GM23338 (cell line): ENCODE results near the gene EP300. TPM values are rescaled to one million over a fixed set of nuclear protein-coding genes. Genes with fewer than 3 reads are reported as not detected.

Experiments
- ATAC-seq: fragments of 200-7000 bp; cut with Tn5 transposase; 3 replicates; pipeline ENCODE4 v1.9.1; 2020
- DNase-seq: peaks from one replicate; pipeline ENCODE4 v3.0.0-alpha.2; 2015; ENCODE audit warnings: low spot score
- H2AFZ ChIP-seq: fragments of 200-600 bp; sonication (generic); 2 replicates; pipeline ENCODE4 v1.8.0; 2016; ENCODE audit warnings: antibody characterized with exemption, mild to moderate bottlenecking, moderate library complexity
- H3F3A ChIP-seq: fragments of 200-600 bp; sonication (generic); replicated peaks from 2 replicates; pipeline ENCODE4 v1.8.0; 2017; ENCODE audit warnings: antibody characterized with exemption, mixed run types, low read depth
- H3K27ac ChIP-seq: fragments of 200-600 bp; sonication (generic); 2 replicates; pipeline ENCODE4 v1.6.1; 2016; ENCODE audit warnings: low read depth
- H3K27me3 ChIP-seq: fragments of 200-600 bp; sonication (generic); 2 replicates; pipeline ENCODE4 v1.8.0; 2016; ENCODE audit warnings: mild to moderate bottlenecking, mixed run types, moderate library complexity; ENCODE audit not compliant: insufficient read depth
- H3K36me3 ChIP-seq: fragments of 200-600 bp; sonication (generic); 2 replicates; pipeline ENCODE4 v1.8.0; 2016; ENCODE audit warnings: mild to moderate bottlenecking; ENCODE audit not compliant: insufficient read depth
- H3K4me1 ChIP-seq: fragments of 200-600 bp; sonication (generic); 2 replicates; pipeline ENCODE4 v1.8.0; 2016; ENCODE audit warnings: mild to moderate bottlenecking, moderate library complexity; ENCODE audit not compliant: insufficient read depth
- H3K4me2 ChIP-seq: fragments of 200-600 bp; sonication (generic); 2 replicates; pipeline ENCODE4 v1.7.1; 2017; ENCODE audit warnings: mixed run types
- H3K4me3 ChIP-seq: fragments of 200-600 bp; sonication (generic); 2 replicates; pipeline ENCODE4 v1.6.1; 2016; ENCODE audit warnings: mixed run types
- H3K79me2 ChIP-seq: fragments of 200-600 bp; sonication (generic); replicated peaks from 2 replicates; pipeline ENCODE4 v1.8.0; 2017; ENCODE audit warnings: mild to moderate bottlenecking; ENCODE audit not compliant: insufficient read depth
- H3K9me2 ChIP-seq: fragments of 200-600 bp; sonication (generic); 2 replicates; pipeline ENCODE4 v1.8.0; 2017; ENCODE audit not compliant: insufficient read depth
- H4K20me1 ChIP-seq: fragments of 200-600 bp; sonication (generic); replicated peaks from 2 replicates; pipeline ENCODE4 v1.8.0; 2017; ENCODE audit warnings: mild to moderate bottlenecking; ENCODE audit not compliant: insufficient read depth
- H3K27ac Mint-ChIP-seq: 2 replicates; pipeline ENCODE4 v1.8.0; 2020; ENCODE audit warnings: inconsistent platforms, mild to moderate bottlenecking, moderate library complexity, mixed read lengths
- H3K27me3 Mint-ChIP-seq: 3 replicates; pipeline ENCODE4 v1.8.0; 2022; ENCODE audit warnings: low read depth, mild to moderate bottlenecking, moderate library complexity, mixed read lengths, inconsistent platforms; ENCODE audit not compliant: insufficient read depth, poor library complexity
- H3K36me3 Mint-ChIP-seq: 3 replicates; pipeline ENCODE4 v1.8.0; 2021; ENCODE audit warnings: low read depth, mild to moderate bottlenecking, inconsistent platforms, moderate library complexity, mixed read lengths
- H3K4me1 Mint-ChIP-seq: 3 replicates; pipeline ENCODE4 v1.8.0; 2020; ENCODE audit warnings: mild to moderate bottlenecking, inconsistent platforms, mixed read lengths
- H3K4me3 Mint-ChIP-seq: 3 replicates; pipeline ENCODE4 v1.8.0; 2021; ENCODE audit warnings: moderate library complexity, mild to moderate bottlenecking, inconsistent platforms, mixed read lengths
- H3K9me3 Mint-ChIP-seq: 3 replicates; pipeline ENCODE4 v1.8.0; 2020; ENCODE audit warnings: moderate library complexity, mild to moderate bottlenecking, inconsistent platforms, mixed read lengths
- EZH2 ChIP-seq: fragments of 200-600 bp; sonication (generic); IDR thresholded peaks from one replicate; pipeline ENCODE4 v1.8.0; 2017; ENCODE audit warnings: antibody characterized with exemption, mild to moderate bottlenecking, low read depth; ENCODE audit not compliant: unreplicated experiment
- EZH2phosphoT487 ChIP-seq: fragments of 200-600 bp; sonication (generic); IDR thresholded peaks from one replicate; pipeline ENCODE4 v1.8.1; 2018; ENCODE audit warnings: antibody characterized with exemption; ENCODE audit not compliant: unreplicated experiment
- JUNB ChIP-seq: IDR thresholded peaks from one replicate; pipeline ENCODE4 v1.6.1; 2016; ENCODE audit warnings: antibody characterized with exemption; ENCODE audit not compliant: unreplicated experiment
- POLR2AphosphoS5 ChIP-seq: IDR thresholded peaks from 2 replicates; pipeline ENCODE4 v1.6.1; 2016; ENCODE audit warnings: antibody characterized with exemption, low read depth
- ZNF462 ChIP-seq: fragments of 250-450 bp; sonication (Bioruptor Pico); IDR thresholded peaks from 2 replicates; pipeline ENCODE4 v1.5.0; 2020; ENCODE audit warnings: mild to moderate bottlenecking, moderate library complexity
- polyA plus RNA-seq: library from polyadenylated mRNA; unstranded; fragments of >200 nt; fragmentation: Nextera tagmentation; extraction: Ambion mirVana; gene quantifications from 2 replicates; pipeline ENCODE4 v1.2.1, GENCODE V29; 2016
- total RNA-seq: library from RNA; depleted of rRNA; stranded (reverse); fragments of >200 nt; shearing (Covaris generic); gene quantifications from 2 replicates; pipeline ENCODE4 v1.2.3, GENCODE V29; 2014
- TF ChIP-seq, protein P1 (sequence below), 2 experiments: fragments of 200-600 bp in 1 of 2; sonication (generic) in 1 of 2; conservative IDR thresholded peaks; 2 replicates each; pipeline versions ENCODE4 v1.5.1 to v1.6.1; 2016 to 2017; ENCODE audit warnings: antibody characterized with exemption in 2 of 2, low read depth in 2 of 2, mild to moderate bottlenecking in 2 of 2, moderate library complexity in 1 of 2
- TF ChIP-seq, protein P2 (sequence below): IDR thresholded peaks from 2 replicates; pipeline ENCODE4 v1.6.1; 2016; ENCODE audit warnings: antibody characterized with exemption

The EP300 gene
- total and polyA plus RNA-seq, 2 experiments from 2014 or later: 40.7 to 129 TPM

GRCh38 chr22:41217553-41218157, 125.3 kb downstream of the EP300 start (continued):
- TF ChIP-seq, protein P1, sequence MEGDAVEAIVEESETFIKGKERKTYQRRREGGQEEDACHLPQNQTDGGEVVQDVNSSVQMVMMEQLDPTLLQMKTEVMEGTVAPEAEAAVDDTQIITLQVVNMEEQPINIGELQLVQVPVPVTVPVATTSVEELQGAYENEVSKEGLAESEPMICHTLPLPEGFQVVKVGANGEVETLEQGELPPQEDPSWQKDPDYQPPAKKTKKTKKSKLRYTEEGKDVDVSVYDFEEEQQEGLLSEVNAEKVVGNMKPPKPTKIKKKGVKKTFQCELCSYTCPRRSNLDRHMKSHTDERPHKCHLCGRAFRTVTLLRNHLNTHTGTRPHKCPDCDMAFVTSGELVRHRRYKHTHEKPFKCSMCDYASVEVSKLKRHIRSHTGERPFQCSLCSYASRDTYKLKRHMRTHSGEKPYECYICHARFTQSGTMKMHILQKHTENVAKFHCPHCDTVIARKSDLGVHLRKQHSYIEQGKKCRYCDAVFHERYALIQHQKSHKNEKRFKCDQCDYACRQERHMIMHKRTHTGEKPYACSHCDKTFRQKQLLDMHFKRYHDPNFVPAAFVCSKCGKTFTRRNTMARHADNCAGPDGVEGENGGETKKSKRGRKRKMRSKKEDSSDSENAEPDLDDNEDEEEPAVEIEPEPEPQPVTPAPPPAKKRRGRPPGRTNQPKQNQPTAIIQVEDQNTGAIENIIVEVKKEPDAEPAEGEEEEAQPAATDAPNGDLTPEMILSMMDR (conservative IDR thresholded peaks at IDR 0.05; ENCODE audit: low read depth in 2 of 2): no peak
- TF ChIP-seq EZH2 (no peak), POLR2AphosphoS5 (no peak), ZNF462 (no peak), JUNB (no peak)

DNA sequence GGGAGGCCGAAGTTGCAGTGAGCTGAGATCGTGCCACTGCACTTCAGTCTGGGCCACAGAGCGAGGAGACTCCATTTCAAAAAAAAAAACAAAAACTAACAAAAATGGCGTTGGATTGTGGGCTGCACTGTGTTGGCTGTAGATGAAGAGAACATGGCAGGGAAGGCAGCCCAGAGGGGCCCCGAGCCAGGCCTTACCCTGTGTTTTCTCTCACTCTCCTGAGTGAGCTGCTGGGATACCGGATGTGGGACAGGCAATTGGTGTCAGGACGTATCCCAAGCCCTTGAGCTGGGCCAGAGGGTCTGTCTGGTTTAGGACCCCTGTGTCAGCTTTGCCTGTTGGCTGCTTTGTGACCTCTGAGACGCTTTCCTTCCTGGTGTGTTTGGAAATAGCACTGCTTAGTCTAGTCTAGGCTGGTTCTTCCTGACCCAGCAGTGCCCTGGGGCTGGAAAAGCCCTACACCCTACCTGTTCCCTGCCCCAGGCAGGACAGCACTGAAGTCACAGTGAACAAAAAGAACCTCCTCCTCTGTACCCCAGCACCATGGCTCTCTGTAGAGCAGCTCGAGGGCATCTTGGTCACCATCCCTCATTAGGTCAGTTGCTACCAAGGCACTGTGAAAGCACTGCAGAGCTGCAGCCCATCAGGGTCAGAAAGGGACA, 130.6 kb downstream of the EP300 start:
- peaks cover 7% of the 10 kb centered on the region for H3K27me3 Mint-ChIP-seq
- peaks cover 1% of the 10 kb centered on the region for H3K4me1 Mint-ChIP-seq
- no peak overlapping the region for H3K4me3 ChIP-seq
- no peaks in the 10 kb centered on the region for H3F3A ChIP-seq
- TF ChIP-seq EZH2phosphoT487 (no peak), EZH2 (no peak)
- TF ChIP-seq, protein P2, sequence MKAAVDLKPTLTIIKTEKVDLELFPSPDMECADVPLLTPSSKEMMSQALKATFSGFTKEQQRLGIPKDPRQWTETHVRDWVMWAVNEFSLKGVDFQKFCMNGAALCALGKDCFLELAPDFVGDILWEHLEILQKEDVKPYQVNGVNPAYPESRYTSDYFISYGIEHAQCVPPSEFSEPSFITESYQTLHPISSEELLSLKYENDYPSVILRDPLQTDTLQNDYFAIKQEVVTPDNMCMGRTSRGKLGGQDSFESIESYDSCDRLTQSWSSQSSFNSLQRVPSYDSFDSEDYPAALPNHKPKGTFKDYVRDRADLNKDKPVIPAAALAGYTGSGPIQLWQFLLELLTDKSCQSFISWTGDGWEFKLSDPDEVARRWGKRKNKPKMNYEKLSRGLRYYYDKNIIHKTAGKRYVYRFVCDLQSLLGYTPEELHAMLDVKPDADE: no peak
- no peak for DNase-seq
- no peaks in the 10 kb centered on the region for H3K27me3 ChIP-seq
- no peaks in the 10 kb centered on the region for H3K9me2 ChIP-seq
- H3K27ac ChIP-seq: no peak overlapping the region
- H3K9me3 Mint-ChIP-seq: no peaks in the 10 kb centered on the region
- no peak overlapping the region for H3K4me2 ChIP-seq
- no peak overlapping the region for H2AFZ ChIP-seq
- no peaks in the 10 kb centered on the region for H4K20me1 ChIP-seq
- no peak overlapping the region for H3K4me3 Mint-ChIP-seq
- H3K4me1 ChIP-seq: peaks cover under 1% of the 10 kb centered on the region; the same call in 1 of the 2 replicates
- peak overlapping the region; percentile 62; the same call in 1 of the 2 replicates for H3K27ac Mint-ChIP-seq
- peaks cover 8% of the 10 kb centered on the region; the same call in 1 of the 2 replicates for H3K36me3 ChIP-seq
- no peaks in the 10 kb centered on the region for H3K79me2 ChIP-seq
- ATAC-seq: no peak
- peaks cover 67% of the 10 kb centered on the region for H3K36me3 Mint-ChIP-seq
